ENCODE results near the gene COIL. TPM values are rescaled to one million over a fixed set of nuclear protein-coding genes. Genes with fewer than 3 reads are reported as not detected.

COIL gene
- total and polyA plus RNA-seq, 2 of the 13 experiments (the other 11 are each of a cell fraction or from before 2014, with no cell fraction given), result 8.1 to 29.4 TPM

GRCh38 chr17:56909742-56910508 lies 50.9 kb downstream of the COIL start (continued):
- no peak for TF ChIP-seq PBX2 (CRISPR knock-in tag; IDR thresholded peaks at IDR 0.05)
- TF ChIP-seq ZNF619 (CRISPR knock-in tag; IDR thresholded peaks at IDR 0.05), result 0 out of 2 replicates have a peak, but pooled peaks have one; percentile 38
- 0 out of 2 replicates have a peak, but pooled peaks have one; percentile 32 for TF ChIP-seq ZNF160 (CRISPR knock-in tag; IDR thresholded peaks at IDR 0.05)
- 0 out of 2 replicates have a peak, but pooled peaks have one; percentile 31 for TF ChIP-seq ZNF646 (CRISPR knock-in tag; IDR thresholded peaks at IDR 0.05)
- no peak for TF ChIP-seq E2F5 (CRISPR knock-in tag; conservative IDR thresholded peaks at IDR 0.05)
- no peak for TF ChIP-seq ZNF883 (CRISPR knock-in tag; IDR thresholded peaks at IDR 0.05; ENCODE audit: not compliant biosample characterization)
- no peak for TF ChIP-seq CREB1 (IDR thresholded peaks at IDR 0.05)
- no peak for TF ChIP-seq CREB1 (CRISPR knock-in tag; IDR thresholded peaks at IDR 0.05)
- no peak for TF ChIP-seq TSC22D2 (CRISPR knock-in tag; IDR thresholded peaks at IDR 0.05; ENCODE audit: borderline replicate concordance)
- no peak for TF ChIP-seq XBP1 (CRISPR knock-in tag; IDR thresholded peaks at IDR 0.05)
- TF ChIP-seq SRY (CRISPR knock-in tag; IDR thresholded peaks at IDR 0.05), result no peak
- TF ChIP-seq ZNF136 (CRISPR knock-in tag; IDR thresholded peaks at IDR 0.05; ENCODE audit: low read depth), result no peak
- TF ChIP-seq ZNF383 (CRISPR knock-in tag; IDR thresholded peaks at IDR 0.05; ENCODE audit: borderline replicate concordance), result no peak
- TF ChIP-seq HBP1 (CRISPR knock-in tag; IDR thresholded peaks at IDR 0.05; ENCODE audit: low read depth), result 0 out of 2 replicates have a peak, but pooled peaks have one; percentile 52
- peak; percentile 57 for TF ChIP-seq CREM (IDR thresholded peaks at IDR 0.05)
- TF ChIP-seq CREM (CRISPR knock-in tag; IDR thresholded peaks at IDR 0.05), result no peak
- TF ChIP-seq NR0B2 (CRISPR knock-in tag; IDR thresholded peaks at IDR 0.05), result no peak
- peak; percentile 52 for TF ChIP-seq SOX5 (CRISPR knock-in tag; IDR thresholded peaks at IDR 0.05; ENCODE audit: borderline replicate concordance)
